HL-60 (cell line): ENCODE results near the gene CTNNA2.

Experiments
- DNase-seq, 2 experiments: peaks; one replicate each; pipeline ENCODE4 v3.0.0-alpha.2; 2010 to 2020; ENCODE audit warnings: low read depth in 1 of 2, low spot score in 1 of 2
- H3K27ac ChIP-seq: fragments of 250-450 bp; sonication (Bioruptor Pico); replicated peaks from 2 replicates; pipeline ENCODE4 v1.5.1; 2020; ENCODE audit warnings: mild to moderate bottlenecking, moderate library complexity
- H3K27me3 ChIP-seq: fragments of 250-450 bp; sonication (Bioruptor Pico); 2 replicates; pipeline ENCODE4 v1.5.1; 2021; ENCODE audit warnings: mild to moderate bottlenecking, moderate library complexity; ENCODE audit not compliant: insufficient read depth, poor library complexity, severe bottlenecking
- H3K4me3 ChIP-seq: replicated peaks from 2 replicates; pipeline ENCODE4 v1.5.1; 2011; ENCODE audit warnings: mild to moderate bottlenecking, control low read depth, low read length; ENCODE audit not compliant: insufficient read depth
- CTCF ChIP-seq: IDR thresholded peaks from one replicate; pipeline ENCODE4 v1.5.1; 2011; ENCODE audit warnings: low read length, control low read depth, inconsistent platforms; ENCODE audit not compliant: insufficient read depth
- GABPA ChIP-seq: IDR thresholded peaks from 2 replicates; pipeline ENCODE4 v1.6.1; 2012; ENCODE audit warnings: low read depth
- POLR2AphosphoS5 ChIP-seq: IDR thresholded peaks from 2 replicates; pipeline ENCODE4 v1.6.1; 2012; ENCODE audit warnings: low read depth
- SPI1 ChIP-seq: IDR thresholded peaks from 2 replicates; pipeline ENCODE4 v1.6.1; 2012; ENCODE audit warnings: low read depth, mild to moderate bottlenecking, borderline replicate concordance
- TF ChIP-seq, protein P1 (sequence below): IDR thresholded peaks from 2 replicates; pipeline ENCODE4 v1.6.1; 2012; ENCODE audit warnings: low read depth; ENCODE audit not compliant: insufficient replicate concordance

CTNNA2 gene

GRCh38 chr2:79985571-79985970, 472.7 kb downstream of the CTNNA2 start:
- DNase-seq, result no peak
- Histone ChIP-seq H3K4me3 (no peak overlapping the region), H3K27ac (no peak overlapping the region), H3K27me3 (no peaks in the 10 kb centered on the region)
- no peak for TF ChIP-seq CTCF
- no peak for TF ChIP-seq SPI1
- no peak for TF ChIP-seq GABPA
- no peak for TF ChIP-seq POLR2AphosphoS5
- TF ChIP-seq, protein P1, sequence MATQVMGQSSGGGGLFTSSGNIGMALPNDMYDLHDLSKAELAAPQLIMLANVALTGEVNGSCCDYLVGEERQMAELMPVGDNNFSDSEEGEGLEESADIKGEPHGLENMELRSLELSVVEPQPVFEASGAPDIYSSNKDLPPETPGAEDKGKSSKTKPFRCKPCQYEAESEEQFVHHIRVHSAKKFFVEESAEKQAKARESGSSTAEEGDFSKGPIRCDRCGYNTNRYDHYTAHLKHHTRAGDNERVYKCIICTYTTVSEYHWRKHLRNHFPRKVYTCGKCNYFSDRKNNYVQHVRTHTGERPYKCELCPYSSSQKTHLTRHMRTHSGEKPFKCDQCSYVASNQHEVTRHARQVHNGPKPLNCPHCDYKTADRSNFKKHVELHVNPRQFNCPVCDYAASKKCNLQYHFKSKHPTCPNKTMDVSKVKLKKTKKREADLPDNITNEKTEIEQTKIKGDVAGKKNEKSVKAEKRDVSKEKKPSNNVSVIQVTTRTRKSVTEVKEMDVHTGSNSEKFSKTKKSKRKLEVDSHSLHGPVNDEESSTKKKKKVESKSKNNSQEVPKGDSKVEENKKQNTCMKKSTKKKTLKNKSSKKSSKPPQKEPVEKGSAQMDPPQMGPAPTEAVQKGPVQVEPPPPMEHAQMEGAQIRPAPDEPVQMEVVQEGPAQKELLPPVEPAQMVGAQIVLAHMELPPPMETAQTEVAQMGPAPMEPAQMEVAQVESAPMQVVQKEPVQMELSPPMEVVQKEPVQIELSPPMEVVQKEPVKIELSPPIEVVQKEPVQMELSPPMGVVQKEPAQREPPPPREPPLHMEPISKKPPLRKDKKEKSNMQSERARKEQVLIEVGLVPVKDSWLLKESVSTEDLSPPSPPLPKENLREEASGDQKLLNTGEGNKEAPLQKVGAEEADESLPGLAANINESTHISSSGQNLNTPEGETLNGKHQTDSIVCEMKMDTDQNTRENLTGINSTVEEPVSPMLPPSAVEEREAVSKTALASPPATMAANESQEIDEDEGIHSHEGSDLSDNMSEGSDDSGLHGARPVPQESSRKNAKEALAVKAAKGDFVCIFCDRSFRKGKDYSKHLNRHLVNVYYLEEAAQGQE, result no peak

- DNase-seq, result peak; percentile 17 to 72
- TF ChIP-seq POLR2AphosphoS5 (peak; percentile 88), SPI1 (no peak), CTCF (no peak), GABPA (no peak)
- TF ChIP-seq, protein P1, result no peak
- peaks cover 5% of the 10 kb centered on the region for H3K27me3 ChIP-seq
- peak overlapping the region; percentile 53 for H3K27ac ChIP-seq
- no peak overlapping the region for H3K4me3 ChIP-seq
Measured at GRCh38 chr2:79993144-79993543, 480.3 kb downstream of the CTNNA2 start.

- peak; percentile 91 for TF ChIP-seq POLR2AphosphoS5
- TF ChIP-seq CTCF, result no peak
- TF ChIP-seq SPI1, result peak; percentile 27; the same call in 1 of the 2 replicates
- peak; percentile 12 to 79 for DNase-seq
- H3K27ac ChIP-seq, result no peak overlapping the region
- H3K4me3 ChIP-seq, result no peak overlapping the region
- peaks cover 5% of the 10 kb centered on the region for H3K27me3 ChIP-seq
Measured at GRCh38 chr2:79994161-79994560, 481.3 kb downstream of the CTNNA2 start.

GRCh38 chr2:79994965-79995364, 482.1 kb downstream of the CTNNA2 start:
- no peak for DNase-seq
- TF ChIP-seq GABPA, result no peak
- no peak for TF ChIP-seq SPI1
- TF ChIP-seq, protein P1, result no peak
- no peak for TF ChIP-seq CTCF
- TF ChIP-seq POLR2AphosphoS5, result no peak
- no peak overlapping the region for H3K27ac ChIP-seq
- H3K4me3 ChIP-seq, result no peak overlapping the region
- peaks cover 5% of the 10 kb centered on the region for H3K27me3 ChIP-seq
